ENCODE data around the gene RNF41. TPM values are rescaled to one million over a fixed set of nuclear protein-coding genes. Genes with fewer than 3 reads are reported as not detected.

RNF41 gene
- polyA plus RNA-seq, 1 of the 3 experiments (the other 2 are of a cell fraction), result 127 TPM

DNA sequence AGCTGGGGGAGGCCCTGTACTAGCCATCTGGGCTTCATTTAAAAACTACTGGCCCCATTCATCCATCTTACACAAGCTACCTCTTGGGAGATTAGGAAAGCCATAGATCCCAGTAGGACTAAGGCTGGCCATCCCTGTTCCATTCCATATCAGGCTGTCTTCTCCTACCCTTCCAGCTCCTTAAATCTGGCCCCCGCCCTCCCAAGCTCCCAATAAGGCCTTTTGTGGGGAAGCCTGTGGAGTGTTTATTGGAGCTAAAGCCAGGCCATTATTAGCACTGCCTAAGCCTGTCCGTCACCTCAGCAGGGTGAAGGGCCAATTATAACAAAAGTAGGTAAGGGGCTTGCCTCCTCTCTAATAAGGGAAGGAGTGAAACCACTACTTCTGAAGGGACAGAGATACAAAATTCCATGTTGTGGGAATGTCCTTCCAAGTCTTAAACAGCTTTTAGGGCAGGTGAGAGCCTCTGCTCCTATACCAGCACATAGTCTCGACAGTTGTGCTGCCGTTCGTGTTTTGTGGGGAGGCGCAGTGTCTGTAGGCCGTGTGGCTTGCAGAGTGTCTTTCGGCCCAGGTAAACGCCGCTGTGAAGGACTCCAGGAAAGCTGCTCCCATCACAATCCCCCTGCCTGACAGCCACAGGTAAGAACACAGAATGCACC lies 59.9 kb downstream of the RNF41 start:
- no peaks in the 10 kb centered on the region for H3K27me3 ChIP-seq (ENCODE audit: insufficient read depth)
- H3K4me3 ChIP-seq (ENCODE audit: low read depth in 2 of 2, low read length in 1 of 2), result no peak overlapping the region
- peak overlapping the region; percentile 97 for H3K4me2 ChIP-seq
- peaks cover 42% of the 10 kb centered on the region for H4K20me1 ChIP-seq (ENCODE audit: insufficient read depth)
- POLR2A ChIA-PET, result interaction anchor here (1.1 to 2.1 kb wide), 4 partner anchors 11 to 43 kb away, joined by 3 to 12 read pairs (median 6); partner anchors contain the start of genes ESYT1 and ZC3H10
- no peak overlapping the region for H2AFZ ChIP-seq (ENCODE audit: low read depth)
- TF ChIP-seq, protein P1, sequence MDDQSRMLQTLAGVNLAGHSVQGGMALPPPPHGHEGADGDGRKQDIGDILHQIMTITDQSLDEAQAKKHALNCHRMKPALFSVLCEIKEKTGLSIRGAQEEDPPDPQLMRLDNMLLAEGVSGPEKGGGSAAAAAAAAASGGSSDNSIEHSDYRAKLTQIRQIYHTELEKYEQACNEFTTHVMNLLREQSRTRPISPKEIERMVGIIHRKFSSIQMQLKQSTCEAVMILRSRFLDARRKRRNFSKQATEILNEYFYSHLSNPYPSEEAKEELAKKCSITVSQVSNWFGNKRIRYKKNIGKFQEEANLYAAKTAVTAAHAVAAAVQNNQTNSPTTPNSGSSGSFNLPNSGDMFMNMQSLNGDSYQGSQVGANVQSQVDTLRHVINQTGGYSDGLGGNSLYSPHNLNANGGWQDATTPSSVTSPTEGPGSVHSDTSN (IDR thresholded peaks at IDR 0.05), result no peak; the same call in 1 of the 2 replicates
- TF ChIP-seq JUND (IDR thresholded peaks at IDR 0.05), result no peak
- no peak for TF ChIP-seq RXRA (IDR thresholded peaks at IDR 0.05; ENCODE audit: borderline replicate concordance, low read depth)
- TF ChIP-seq GABPA (IDR thresholded peaks at IDR 0.05; ENCODE audit: low read depth), result no peak
- TF ChIP-seq RAD21 (IDR thresholded peaks at IDR 0.05; ENCODE audit: low read length), result no peak
- no peak for TF ChIP-seq TAF1 (IDR thresholded peaks at IDR 0.05; ENCODE audit: borderline replicate concordance, low read depth, low read length)
- TF ChIP-seq, protein P2, sequence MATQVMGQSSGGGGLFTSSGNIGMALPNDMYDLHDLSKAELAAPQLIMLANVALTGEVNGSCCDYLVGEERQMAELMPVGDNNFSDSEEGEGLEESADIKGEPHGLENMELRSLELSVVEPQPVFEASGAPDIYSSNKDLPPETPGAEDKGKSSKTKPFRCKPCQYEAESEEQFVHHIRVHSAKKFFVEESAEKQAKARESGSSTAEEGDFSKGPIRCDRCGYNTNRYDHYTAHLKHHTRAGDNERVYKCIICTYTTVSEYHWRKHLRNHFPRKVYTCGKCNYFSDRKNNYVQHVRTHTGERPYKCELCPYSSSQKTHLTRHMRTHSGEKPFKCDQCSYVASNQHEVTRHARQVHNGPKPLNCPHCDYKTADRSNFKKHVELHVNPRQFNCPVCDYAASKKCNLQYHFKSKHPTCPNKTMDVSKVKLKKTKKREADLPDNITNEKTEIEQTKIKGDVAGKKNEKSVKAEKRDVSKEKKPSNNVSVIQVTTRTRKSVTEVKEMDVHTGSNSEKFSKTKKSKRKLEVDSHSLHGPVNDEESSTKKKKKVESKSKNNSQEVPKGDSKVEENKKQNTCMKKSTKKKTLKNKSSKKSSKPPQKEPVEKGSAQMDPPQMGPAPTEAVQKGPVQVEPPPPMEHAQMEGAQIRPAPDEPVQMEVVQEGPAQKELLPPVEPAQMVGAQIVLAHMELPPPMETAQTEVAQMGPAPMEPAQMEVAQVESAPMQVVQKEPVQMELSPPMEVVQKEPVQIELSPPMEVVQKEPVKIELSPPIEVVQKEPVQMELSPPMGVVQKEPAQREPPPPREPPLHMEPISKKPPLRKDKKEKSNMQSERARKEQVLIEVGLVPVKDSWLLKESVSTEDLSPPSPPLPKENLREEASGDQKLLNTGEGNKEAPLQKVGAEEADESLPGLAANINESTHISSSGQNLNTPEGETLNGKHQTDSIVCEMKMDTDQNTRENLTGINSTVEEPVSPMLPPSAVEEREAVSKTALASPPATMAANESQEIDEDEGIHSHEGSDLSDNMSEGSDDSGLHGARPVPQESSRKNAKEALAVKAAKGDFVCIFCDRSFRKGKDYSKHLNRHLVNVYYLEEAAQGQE (IDR thresholded peaks at IDR 0.05; ENCODE audit: low read depth, low read length), result no peak
- TF ChIP-seq CHD2 (IDR thresholded peaks at IDR 0.05; ENCODE audit: low read length, partially characterized antibody), result no peak
- TF ChIP-seq, protein P3, sequence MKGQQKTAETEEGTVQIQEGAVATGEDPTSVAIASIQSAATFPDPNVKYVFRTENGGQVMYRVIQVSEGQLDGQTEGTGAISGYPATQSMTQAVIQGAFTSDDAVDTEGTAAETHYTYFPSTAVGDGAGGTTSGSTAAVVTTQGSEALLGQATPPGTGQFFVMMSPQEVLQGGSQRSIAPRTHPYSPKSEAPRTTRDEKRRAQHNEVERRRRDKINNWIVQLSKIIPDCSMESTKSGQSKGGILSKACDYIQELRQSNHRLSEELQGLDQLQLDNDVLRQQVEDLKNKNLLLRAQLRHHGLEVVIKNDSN (IDR thresholded peaks at IDR 0.05; ENCODE audit: borderline replicate concordance, low read depth), result no peak
- TF ChIP-seq, protein P4, sequence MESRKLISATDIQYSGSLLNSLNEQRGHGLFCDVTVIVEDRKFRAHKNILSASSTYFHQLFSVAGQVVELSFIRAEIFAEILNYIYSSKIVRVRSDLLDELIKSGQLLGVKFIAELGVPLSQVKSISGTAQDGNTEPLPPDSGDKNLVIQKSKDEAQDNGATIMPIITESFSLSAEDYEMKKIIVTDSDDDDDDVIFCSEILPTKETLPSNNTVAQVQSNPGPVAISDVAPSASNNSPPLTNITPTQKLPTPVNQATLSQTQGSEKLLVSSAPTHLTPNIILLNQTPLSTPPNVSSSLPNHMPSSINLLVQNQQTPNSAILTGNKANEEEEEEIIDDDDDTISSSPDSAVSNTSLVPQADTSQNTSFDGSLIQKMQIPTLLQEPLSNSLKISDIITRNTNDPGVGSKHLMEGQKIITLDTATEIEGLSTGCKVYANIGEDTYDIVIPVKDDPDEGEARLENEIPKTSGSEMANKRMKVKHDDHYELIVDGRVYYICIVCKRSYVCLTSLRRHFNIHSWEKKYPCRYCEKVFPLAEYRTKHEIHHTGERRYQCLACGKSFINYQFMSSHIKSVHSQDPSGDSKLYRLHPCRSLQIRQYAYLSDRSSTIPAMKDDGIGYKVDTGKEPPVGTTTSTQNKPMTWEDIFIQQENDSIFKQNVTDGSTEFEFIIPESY (IDR thresholded peaks at IDR 0.05; ENCODE audit: borderline replicate concordance, low read depth), result no peak
- TF ChIP-seq FOSL2 (IDR thresholded peaks at IDR 0.05; ENCODE audit: borderline replicate concordance, low read depth), result no peak
- TF ChIP-seq EZH2phosphoT487 (IDR thresholded peaks at IDR 0.05; ENCODE audit: borderline replicate concordance, low read depth), result no peak
- no peak for TF ChIP-seq YY1 (IDR thresholded peaks at IDR 0.05; ENCODE audit: low read depth)
- no peak for TF ChIP-seq GATA2 (CRISPR knock-in tag; IDR thresholded peaks at IDR 0.05)
- TF ChIP-seq, protein P5, sequence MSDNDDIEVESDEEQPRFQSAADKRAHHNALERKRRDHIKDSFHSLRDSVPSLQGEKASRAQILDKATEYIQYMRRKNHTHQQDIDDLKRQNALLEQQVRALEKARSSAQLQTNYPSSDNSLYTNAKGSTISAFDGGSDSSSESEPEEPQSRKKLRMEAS (IDR thresholded peaks at IDR 0.05; ENCODE audit: low read depth), result no peak
- peak overlapping the region in 1 of 2 experiments; percentile 82; a peak in 1 of 4 replicates for H3K27ac ChIP-seq (ENCODE audit: low read depth in 2 of 2, low read length in 1 of 2)
- H3K9me3 ChIP-seq, result no peaks in the 10 kb centered on the region
- H3K36me3 ChIP-seq (replicated peaks in 1 of 2; ENCODE audit: control insufficient read depth in 1 of 2, insufficient read depth in 2 of 2, low read length in 1 of 2), result peaks cover 52 to 54% of the 10 kb centered on the region in 2 experiments
- DNase-seq, result no peak
- H3K9ac ChIP-seq, result no peak overlapping the region
- H3F3A ChIP-seq (replicated peaks; ENCODE audit: insufficient read depth), result peaks cover 69% of the 10 kb centered on the region
- peaks cover 47% of the 10 kb centered on the region for H3K79me2 ChIP-seq (ENCODE audit: insufficient read depth)
- no peaks in the 10 kb centered on the region for H3K9me2 ChIP-seq
- peaks cover 23 to 28% of the 10 kb centered on the region in 2 experiments; a peak in 3 of 4 replicates for H3K4me1 ChIP-seq (ENCODE audit: control insufficient read depth in 1 of 2, insufficient read depth in 2 of 2, low read depth in 1 of 2, low read length in 1 of 2)
- WGBS (ENCODE audit: low lambda C conversion rate), result 95% methylated on average over 10 of the region's 10 CpGs
- CTCF ChIA-PET, result interaction anchor here (0.8 to 7.8 kb wide), 11 partner anchors 10 to 97 kb away, joined by 3 to 60 read pairs (median 3); partner anchors contain the start of genes ANKRD52, ESYT1, MYL6B and RNF41
